Measurements from ENCODE around the gene FBN2.

DNA sequence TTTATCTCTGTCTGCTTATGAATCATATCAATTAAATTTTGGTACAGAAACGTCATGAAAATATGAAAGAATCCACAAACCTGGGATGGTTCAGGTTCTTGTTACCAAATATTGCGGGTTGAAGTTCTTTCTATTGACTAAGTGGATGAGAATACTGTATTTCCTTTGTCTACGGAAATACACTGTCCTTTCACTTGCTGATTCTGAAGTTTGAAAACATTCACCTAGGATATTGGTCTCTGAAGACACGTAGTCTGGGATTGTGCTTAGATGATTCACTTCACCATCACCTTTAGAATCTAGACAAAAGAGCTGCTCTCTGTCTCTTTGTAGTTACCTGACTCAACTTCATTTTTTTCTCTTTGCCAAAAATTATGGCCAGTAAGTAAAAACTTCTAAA is 222.4 kb downstream of the FBN2 start:
- TF ChIP-seq YY1 (IDR thresholded peaks at IDR 0.05; ENCODE audit: insufficient read depth, insufficient read length) (no peak), SUZ12 (IDR thresholded peaks at IDR 0.05; ENCODE audit: extremely low read depth, insufficient read depth, insufficient read length) (no peak)
